Measurements from ENCODE around the gene MEIOB.
"Not testable (repeated sequence)": the region's sequence is repeated elsewhere in the genome, so short reads cannot be mapped to it uniquely, and the experiment has no call there.

Gene MEIOB

GRCh38 chr16:1810106-1810505 lies 61.9 kb downstream of the MEIOB start:
- DNase-seq (ENCODE audit: low read depth) = no peak

GRCh38 chr16:1809281-1809801 lies 62.6 kb downstream of the MEIOB start:
- no peak for DNase-seq (ENCODE audit: low read depth)

- DNase-seq (ENCODE audit: low read depth) = no peak
These were observed 63.3 kb downstream of the MEIOB start for GRCh38 chr16:1808691-1809090.

GRCh38 chr16:1807626-1808025 lies 64.3 kb downstream of the MEIOB start:
- DNase-seq (ENCODE audit: low read depth) = no peak

GRCh38 chr16:1800701-1801100 lies 71.3 kb downstream of the MEIOB start:
- no peak for DNase-seq (ENCODE audit: low read depth)

- not testable (repeated sequence) for DNase-seq (ENCODE audit: low read depth)
These were observed 72.7 kb downstream of the MEIOB start for GRCh38 chr16:1799263-1799662.

- no peak for DNase-seq (ENCODE audit: low read depth)
These were observed 76.9 kb downstream of the MEIOB start for GRCh38 chr16:1794908-1795666.

GRCh38 chr16:1794221-1794871 lies 77.6 kb downstream of the MEIOB start:
- DNase-seq (ENCODE audit: low read depth) = no peak

- DNase-seq (ENCODE audit: low read depth) = no peak
These were observed 78.3 kb downstream of the MEIOB start, which contains the start of gene IGFALS for GRCh38 chr16:1793578-1794220. IGFALS (minus strand) TSS chr16:1793705; CDS start chr16:1793652, 53 bp downstream.

GRCh38 chr16:1792836-1793577 lies 79.0 kb downstream of the MEIOB start:
- DNase-seq (ENCODE audit: low read depth) = no peak

- no peak for DNase-seq (ENCODE audit: low read depth)
These were observed 79.8 kb downstream of the MEIOB start for GRCh38 chr16:1791943-1792812.

GRCh38 chr16:1791256-1791942 lies 80.6 kb downstream of the MEIOB start:
- no peak for DNase-seq (ENCODE audit: low read depth)

GRCh38 chr16:1790611-1791255 lies 81.2 kb downstream of the MEIOB start:
- no peak for DNase-seq (ENCODE audit: low read depth)

- DNase-seq (ENCODE audit: low read depth) = no peak
These were observed 81.7 kb downstream of the MEIOB start for GRCh38 chr16:1790261-1790610.

GRCh38 chr16:1789643-1790045 lies 82.3 kb downstream of the MEIOB start:
- DNase-seq (ENCODE audit: low read depth) = no peak

- DNase-seq (ENCODE audit: low read depth) = no peak
These were observed 83.3 kb downstream of the MEIOB start for GRCh38 chr16:1788708-1789100.

GRCh38 chr16:1788095-1788707 lies 83.8 kb downstream of the MEIOB start:
- no peak for DNase-seq (ENCODE audit: low read depth)

- no peak for DNase-seq (ENCODE audit: low read depth)
These were observed 84.5 kb downstream of the MEIOB start for GRCh38 chr16:1787322-1788094.

GRCh38 chr16:1787056-1787321 lies 85.0 kb downstream of the MEIOB start:
- no peak for DNase-seq (ENCODE audit: low read depth)
